Fibroblast of pulmonary artery (primary cell): ENCODE data around the gene SCAANT1.

ENCODE experiments used
- DNase-seq: peaks from one replicate; pipeline ENCODE4 v3.0.0-alpha.2; 2010; ENCODE audit warnings: low read depth
- H3K4me3 ChIP-seq: replicated peaks from 2 replicates; pipeline ENCODE4 v1.5.1; 2011; ENCODE audit warnings: low read depth, mild to moderate bottlenecking, control low read depth, low read length, moderate library complexity
- TF ChIP-seq, protein P1 (sequence below): IDR thresholded peaks from 2 replicates; pipeline ENCODE4 v1.5.1; 2011; ENCODE audit warnings: mild to moderate bottlenecking, control low read depth, low read length, inconsistent platforms; ENCODE audit errors: missing control alignments

Gene SCAANT1

DNA sequence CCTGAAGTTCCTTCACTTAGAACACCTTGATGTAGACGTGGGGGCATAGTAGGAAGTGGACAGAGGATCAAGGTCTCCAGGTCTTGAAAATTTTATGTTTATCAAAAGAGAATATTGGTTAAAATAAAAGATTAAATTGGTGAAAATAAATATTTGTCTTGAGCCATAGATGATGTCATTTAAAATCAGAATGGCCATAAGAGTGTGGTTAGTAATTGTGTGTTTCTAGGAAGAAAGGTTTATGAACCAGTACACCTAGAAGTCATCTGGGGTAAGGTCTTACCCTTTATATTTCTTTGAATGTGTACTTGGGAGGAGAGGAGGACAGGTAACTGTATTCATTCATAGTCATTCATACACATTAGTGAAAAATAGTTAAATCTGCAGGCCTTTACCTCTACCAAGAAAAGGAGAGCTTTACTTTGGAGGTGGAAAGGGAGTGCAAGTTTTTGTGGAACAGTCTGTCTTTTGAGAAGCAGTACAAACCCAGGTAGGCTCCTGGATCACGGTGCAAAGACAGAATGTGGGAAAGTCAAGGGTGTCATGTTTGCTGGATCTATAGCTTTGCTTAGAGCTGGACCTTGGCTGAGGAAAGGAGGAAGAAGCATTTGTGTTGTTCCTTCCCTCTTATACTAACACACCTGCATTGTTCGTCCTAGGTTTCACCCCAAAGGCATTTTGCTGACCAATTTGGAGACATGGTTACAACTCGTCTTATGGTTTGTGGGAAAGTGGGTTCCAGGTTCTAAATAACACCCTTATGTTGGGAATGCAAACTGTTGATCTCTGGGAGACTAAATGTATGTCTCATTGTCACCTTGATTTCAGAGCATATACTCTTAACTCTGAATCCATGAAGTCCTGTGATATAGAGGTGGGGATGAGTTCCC is 6.2 kb downstream of the SCAANT1 start:
- no peak overlapping the region for H3K4me3 ChIP-seq
- TF ChIP-seq, protein P1, sequence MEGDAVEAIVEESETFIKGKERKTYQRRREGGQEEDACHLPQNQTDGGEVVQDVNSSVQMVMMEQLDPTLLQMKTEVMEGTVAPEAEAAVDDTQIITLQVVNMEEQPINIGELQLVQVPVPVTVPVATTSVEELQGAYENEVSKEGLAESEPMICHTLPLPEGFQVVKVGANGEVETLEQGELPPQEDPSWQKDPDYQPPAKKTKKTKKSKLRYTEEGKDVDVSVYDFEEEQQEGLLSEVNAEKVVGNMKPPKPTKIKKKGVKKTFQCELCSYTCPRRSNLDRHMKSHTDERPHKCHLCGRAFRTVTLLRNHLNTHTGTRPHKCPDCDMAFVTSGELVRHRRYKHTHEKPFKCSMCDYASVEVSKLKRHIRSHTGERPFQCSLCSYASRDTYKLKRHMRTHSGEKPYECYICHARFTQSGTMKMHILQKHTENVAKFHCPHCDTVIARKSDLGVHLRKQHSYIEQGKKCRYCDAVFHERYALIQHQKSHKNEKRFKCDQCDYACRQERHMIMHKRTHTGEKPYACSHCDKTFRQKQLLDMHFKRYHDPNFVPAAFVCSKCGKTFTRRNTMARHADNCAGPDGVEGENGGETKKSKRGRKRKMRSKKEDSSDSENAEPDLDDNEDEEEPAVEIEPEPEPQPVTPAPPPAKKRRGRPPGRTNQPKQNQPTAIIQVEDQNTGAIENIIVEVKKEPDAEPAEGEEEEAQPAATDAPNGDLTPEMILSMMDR, result no peak
- no peak for DNase-seq

DNA sequence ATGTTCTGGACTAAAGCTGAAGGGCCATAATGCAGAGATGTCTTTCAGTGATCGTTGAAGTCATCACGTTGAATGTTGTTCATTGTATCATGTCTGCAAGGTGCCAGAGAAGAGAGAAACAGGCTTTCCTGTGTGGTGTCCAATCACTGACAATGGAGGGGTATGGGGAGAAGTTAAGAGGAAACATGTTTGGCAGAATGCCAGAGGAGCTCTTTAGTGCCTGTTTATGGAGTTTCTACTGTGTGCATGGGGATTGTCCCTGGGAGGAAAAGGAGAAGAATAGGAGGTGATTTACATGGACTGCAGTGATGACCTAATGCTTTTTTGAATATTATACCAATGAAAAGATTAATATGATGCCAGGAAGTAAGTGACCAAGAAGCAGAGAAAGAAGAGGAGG is 11.7 kb downstream of the SCAANT1 start:
- no peak overlapping the region for H3K4me3 ChIP-seq
- peak; percentile 78 for DNase-seq
- TF ChIP-seq, protein P1, result no peak

DNA sequence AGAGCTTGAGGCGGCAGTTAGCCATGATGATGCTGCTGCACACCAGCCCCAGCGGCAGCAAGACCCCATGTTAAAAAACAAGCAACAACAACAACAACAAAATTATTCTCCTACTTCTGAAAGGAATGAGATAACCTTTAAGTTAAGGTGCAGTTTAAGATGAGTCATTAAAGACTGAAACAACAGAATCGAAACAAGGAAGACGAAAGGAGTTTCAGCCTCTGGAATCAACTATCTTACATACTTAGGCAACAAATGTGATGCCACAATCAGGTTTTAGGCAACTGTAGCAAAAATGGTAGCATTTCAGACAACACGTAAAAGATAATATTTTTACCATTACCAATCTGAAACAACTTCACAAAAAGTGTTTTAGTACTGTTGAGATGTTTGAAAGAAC is 12.2 kb downstream of the SCAANT1 start:
- no peak for DNase-seq
- TF ChIP-seq, protein P1, result no peak

GRCh38 chr3:63896332-63897030 is 15.7 kb downstream of the SCAANT1 start:
- TF ChIP-seq, protein P1, result no peak
- DNase-seq, result no peak
- H3K4me3 ChIP-seq, result no peak overlapping the region

More for the DNA sequence above, 12.2 kb downstream of the SCAANT1 start:
- H3K4me3 ChIP-seq, result no peak overlapping the region

DNA sequence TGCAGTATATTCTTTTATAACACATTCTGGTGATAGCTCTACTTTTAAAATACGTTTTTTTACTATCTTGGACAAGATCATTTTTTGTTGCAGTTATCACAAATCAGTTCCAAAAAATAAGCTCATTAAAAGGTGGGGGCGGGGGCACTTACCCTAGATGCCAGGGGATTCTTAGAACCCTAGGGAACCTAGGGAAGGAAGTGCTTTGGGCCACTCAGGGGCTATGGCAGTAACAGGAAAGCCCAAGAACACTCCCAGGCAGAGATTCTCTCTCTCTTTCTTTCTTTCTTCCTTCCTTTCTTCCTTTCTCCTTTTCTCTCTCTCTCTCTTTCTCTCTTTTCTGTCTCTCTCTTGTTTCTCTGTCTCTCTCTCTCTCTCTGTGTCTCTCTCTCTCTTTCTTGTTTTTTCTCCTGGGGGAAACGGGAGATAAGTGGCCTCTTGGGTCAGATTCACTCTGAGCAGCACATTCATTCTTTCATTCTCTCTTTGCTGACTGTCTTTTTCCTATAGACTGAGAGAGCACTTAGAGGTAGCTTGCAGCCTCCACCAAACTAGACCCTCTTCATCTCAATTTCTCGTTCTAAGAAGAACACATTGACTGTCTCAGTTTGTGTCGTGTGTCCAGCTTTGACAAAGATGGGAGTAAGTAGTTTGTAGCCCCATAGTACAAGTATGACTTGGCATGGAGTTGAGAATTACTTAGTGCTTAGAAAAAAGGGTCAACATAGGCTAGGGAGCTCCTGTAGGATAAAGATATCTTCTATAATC is 16.6 kb downstream of the SCAANT1 start:
- TF ChIP-seq, protein P1, result no peak
- H3K4me3 ChIP-seq, result no peak overlapping the region
- DNase-seq, result no peak

DNA sequence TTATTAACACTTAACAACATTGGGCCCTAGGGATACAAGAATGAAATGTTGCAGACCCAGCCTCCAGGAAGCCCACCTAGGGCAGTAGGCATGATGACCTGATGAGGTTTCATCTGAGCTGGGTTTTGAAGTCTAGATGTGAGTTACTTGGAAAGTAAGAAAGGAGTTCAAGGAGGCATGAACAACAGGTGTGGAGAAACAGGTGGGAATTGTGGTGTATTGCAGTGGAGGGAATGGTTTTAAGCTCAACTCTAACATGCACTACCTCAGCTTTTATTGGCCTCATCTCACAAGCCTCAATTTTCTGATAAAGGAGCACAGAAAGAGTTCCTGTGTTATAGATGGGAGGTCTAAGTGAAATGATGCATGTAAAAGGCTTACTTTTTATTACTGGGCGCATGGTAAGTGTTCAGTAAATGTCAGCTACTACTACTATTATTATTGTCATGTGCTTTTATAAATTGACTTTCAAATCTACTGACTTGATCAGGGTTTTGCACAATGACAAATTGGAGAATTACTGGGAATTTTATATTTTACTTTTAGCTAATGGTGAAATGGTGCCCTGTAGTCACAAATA is 19.3 kb downstream of the SCAANT1 start:
- no peak overlapping the region for H3K4me3 ChIP-seq
- TF ChIP-seq, protein P1, result no peak
- no peak for DNase-seq
